SW480 (cell line): Measurements from ENCODE around the gene POU2F2.

ENCODE experiments used
- DNase-seq: peaks from one replicate; pipeline ENCODE4 v3.0.0-alpha.2; 2016; ENCODE audit warnings: low spot score

The POU2F2 gene

GRCh38 chr19:42132030-42132628 is at the start of gene POU2F2:
POU2F2 (minus strand) TSS chr19:42132446; CDS start chr19:42132411, 35 bp downstream.
- DNase-seq: no peak

DNA sequence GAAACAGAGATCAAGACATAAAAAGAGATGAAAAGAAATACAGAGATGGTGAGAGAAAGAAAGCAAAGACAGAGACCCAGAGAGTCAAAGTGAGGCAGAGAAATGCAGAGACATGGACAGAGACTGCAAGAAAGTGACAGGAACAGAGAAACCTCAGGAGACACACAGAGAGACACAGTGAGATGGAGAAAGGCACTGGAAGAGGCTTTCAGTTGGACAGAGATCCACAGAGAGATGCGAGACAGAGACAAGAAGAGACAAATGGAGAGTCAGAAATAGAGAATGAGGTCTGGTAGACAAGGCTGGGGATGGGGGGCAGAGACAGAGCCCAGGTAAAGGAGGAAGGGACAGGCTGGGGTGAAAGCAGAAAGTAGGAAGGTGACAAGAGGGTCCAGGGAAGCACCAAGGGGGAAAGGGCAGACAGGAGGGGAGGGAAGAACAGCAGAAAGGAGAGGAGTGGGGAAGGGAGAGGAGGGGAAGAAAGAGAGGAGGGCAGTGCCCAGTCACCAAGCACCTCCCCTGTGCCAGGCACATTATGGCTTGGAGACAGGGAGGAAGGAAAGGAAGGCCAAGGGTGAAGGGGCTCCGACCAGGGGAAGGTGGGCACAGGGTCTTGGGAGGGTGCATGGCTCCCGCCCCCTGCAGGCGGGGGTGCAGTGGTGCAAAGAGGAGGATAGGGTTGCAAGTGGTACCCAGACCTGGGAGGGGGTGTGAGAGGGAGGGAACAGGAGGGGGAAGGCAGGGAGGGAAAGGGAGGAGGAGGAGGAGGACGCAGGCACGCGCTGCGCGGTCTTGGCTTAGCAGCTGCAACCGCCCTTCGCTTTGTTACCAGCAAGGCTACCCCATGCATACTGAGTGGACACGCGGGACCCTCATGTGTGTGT is 46.8 kb upstream of the POU2F2 start:
- DNase-seq: no peak

- DNase-seq: no peak
Measured at GRCh38 chr19:42177686-42178019, 45.4 kb upstream of the POU2F2 start.

- peak; percentile 85 for DNase-seq
Measured at GRCh38 chr19:42176990-42177685, 44.9 kb upstream of the POU2F2 start.

DNA sequence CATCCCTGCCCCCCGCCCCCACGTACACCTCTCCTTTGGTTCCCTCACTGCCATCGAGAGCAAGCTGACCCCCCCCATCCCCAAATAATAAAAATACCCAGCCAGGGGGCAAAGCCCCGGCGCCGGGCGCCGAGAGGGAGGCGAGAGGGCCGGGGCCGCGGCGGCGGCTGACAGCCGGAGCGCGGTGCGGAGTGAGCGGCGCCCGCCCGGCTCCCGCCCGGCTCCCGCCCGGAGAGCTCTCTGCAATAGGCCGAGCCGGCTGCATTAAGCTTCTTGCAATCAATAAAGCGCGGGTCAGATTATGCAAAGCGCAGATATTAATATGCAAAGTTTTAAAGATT is 44.4 kb upstream of the POU2F2 start:
- no peak for DNase-seq

GRCh38 chr19:42175952-42176648 is 43.9 kb upstream of the POU2F2 start:
- peak; percentile 40 for DNase-seq

- DNase-seq: no peak
Measured at GRCh38 chr19:42174958-42175734, 42.9 kb upstream of the POU2F2 start.

- DNase-seq: no peak
Measured at GRCh38 chr19:42174188-42174587, 41.9 kb upstream of the POU2F2 start.

GRCh38 chr19:42173695-42174094 is 41.4 kb upstream of the POU2F2 start:
- no peak for DNase-seq

DNA sequence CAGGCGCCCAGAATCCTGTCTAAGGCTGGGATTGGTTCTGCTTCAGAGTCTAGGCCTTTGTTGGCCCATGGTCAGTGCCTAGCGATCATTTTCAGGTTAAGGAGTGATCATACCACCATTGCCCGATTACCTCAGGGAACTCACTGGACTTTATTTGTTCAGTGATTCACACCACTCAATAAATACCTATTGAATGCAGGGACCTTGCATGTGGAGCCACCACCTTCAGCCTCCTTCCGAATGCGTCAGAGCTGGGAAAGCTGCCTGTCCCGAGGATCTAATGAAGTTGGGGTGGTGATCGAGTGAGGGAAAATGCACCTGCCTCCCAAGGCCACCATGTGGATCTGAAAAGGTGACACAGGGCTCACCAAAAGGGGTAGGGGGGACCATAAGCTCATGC is 40.0 kb upstream of the POU2F2 start:
- no peak for DNase-seq

DNA sequence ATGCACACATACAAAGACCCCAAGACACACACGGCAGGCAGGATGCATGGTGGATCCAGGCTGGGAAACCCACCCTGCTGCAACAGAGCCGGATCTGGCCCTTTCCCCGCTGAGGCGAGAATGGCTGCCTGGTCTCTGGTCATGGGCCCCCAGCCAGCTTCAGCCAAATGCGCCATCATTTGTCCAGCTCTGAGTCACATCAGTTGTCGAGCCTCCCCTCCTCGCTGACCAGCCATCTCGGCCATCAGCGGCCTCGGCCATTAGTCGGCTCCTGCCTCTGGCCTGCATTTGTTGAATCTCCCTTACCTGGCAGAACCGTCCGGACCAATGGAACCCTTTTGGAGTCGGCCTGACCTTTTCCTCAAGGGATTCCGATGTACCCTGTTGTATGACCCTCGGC is 38.5 kb upstream of the POU2F2 start:
- no peak for DNase-seq

DNA sequence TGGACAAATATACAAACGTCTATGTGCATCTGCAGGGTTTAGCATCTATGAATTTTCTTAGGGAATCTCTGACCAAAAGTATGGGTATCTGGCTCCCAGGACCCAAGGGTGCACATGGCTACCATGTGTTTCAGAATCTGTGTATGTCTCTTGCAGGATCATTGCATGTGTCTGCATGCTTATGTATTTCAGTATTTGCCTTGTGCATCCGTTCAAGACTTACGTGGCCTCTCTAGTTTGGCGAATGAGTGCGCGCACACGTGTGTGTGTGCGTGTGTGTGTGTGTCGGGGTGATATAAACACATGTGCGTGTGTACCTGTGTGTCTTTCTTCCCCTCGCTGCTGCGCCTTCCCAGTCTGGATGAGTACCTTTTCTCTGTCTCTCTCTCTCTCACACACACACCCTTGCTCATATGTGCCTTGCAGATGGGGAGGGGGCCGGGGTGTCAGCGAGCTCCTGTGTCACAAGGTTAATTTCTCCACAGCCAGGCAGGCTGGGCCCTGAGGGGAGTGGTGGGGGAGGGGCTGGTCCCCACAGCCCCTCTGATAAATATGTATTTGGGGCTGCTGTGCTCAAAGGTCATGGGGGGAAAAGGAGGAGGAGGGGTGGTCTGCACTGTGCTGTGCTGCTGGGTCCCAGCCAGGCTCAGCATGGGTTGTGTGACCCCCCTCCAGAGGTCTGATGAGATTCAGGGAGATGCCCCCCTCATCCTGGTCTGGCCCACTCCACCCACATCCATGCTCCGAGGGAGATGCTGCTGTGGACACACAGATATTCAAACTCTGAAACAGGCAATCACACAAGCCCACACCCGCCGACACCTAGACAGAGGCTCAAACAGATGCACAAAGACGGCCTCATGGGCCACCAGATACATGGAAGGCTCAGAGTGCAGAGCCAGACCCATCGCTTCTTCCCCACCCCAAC is 37.5 kb upstream of the POU2F2 start:
- no peak for DNase-seq

DNA sequence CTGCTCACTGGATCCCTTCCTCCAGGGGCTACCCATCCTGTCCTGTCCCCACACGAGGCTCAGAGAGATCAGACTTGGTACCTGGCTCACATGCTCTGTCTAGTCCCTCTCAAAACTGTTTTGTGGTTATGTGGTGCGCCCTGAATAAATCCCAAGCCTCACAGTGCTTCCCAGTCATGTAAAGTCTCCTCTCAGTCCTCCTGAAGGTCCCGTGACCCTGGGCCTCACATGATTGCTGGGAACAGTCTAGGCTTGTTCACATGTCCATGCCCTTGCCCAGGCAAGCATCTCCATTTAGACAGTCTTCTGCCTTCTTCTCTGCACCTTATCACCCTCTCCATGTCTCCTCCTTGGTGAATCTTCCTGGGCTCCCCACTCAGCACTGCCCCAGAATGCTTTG is 36.0 kb upstream of the POU2F2 start:
- DNase-seq: no peak

GRCh38 chr19:42166316-42166715 is 34.1 kb upstream of the POU2F2 start:
- DNase-seq: no peak

DNA sequence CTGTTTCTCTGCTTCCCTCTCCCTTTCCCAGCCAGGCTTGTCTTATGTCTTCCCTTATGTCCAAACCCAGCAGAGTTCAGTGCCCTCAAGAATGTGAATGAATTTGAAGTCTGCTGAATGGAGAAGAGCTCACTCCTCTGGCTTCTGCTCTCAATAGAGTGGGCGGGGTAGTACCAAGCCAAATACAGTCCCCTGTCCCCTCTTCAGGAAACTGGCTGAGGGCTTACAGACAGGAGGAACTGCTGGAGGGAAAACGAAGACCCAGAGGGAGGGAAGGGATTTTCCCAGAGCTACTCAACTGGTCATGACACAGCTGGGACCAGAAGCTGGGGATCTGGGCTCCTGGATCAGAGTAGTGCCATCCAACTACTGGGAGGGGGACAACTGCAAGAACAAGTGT is 32.9 kb upstream of the POU2F2 start:
- no peak for DNase-seq

DNA sequence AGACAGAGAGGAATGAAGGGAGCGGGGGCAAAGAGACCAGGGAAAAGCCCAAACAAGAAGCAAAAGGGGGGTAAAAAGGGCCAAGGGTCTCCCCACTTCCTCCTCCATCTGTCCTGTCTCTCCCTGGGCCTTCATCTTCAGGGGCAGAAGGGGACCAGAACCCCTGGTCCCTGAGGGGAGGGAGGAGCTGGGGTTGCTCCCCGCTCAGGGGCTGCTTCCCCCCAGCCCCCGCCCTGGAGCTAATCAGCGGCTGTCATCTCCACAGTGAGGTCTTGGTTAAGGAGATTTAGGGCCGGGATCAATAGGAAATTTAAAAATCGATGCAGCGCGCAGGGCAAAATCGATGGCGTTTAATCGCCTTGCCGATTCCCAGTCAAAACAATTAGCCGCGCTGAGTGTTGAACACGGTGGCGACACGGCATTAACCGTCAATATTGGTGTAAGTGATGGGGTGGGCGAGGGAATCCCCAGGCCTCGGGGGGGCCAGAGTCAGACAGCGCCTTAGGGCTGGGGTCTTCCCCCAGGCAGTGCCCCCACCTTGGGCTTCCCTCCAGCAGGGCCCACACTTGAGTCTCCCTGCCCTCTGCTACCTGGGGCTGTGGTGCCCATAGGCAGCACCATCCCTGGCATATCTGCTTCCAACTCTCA is 29.5 kb upstream of the POU2F2 start:
- DNase-seq: no peak

DNA sequence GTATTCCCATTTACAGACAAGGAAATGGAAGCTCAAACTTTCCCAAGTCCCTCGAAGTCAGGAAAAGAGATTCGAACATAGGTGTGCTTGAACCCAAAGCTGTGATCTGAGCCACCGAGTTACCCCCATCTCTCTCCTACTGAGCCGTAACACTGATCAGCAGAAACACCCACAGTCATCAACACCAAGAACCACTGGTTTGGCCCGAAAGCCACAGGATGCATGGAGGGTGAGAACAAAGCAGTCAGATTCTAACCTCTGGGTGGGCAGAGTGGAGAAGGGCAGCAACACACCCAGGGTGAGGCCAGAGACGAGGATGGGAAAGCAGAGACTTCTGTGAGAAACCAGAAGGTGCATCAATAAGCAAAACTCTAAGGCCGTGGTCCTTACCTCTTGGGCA is 27.7 kb upstream of the POU2F2 start:
- no peak for DNase-seq

DNA sequence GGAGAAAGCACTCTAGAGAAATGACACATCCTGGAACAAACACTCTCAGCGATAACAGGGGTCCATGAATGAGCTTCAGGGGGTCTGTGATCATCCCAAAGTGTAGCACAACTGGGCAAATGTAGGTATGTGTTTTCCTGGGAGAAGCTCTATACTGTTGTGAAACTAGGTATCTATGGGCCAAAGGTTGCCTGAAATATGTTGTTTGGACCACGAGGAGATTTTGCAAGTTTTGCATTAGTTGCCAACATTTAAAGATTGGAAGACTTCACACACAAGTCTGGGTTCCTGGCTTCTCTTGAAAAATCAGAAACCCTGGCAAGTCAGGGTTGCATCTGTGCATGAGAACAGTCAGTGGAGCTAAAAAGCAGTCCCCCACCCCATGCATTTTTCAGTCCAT is 26.7 kb upstream of the POU2F2 start:
- DNase-seq: no peak

GRCh38 chr19:42156571-42156970 is 24.3 kb upstream of the POU2F2 start:
- no peak for DNase-seq

DNA sequence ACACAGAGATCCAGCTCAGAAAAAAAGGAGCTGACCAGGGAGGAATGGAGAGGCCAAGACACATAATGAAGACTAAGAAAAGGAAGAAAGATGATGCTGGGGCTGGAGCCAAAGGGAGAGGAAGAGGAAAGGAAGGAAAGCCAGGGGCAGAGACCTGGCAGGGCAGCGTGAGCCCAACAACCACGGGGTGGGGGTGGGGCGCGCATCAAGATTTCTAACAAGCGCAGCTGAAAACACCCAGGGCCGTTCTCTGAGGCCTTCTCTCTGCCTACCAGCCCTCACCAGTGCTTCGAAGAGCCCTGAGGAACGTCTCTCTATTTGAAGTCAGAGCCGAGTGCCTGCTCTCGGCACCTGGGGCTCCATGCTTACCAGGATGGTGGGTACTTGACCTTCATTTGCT is 23.6 kb upstream of the POU2F2 start:
- DNase-seq: no peak
